ENCODE results near the gene MPC1.

The MPC1 gene

DNA sequence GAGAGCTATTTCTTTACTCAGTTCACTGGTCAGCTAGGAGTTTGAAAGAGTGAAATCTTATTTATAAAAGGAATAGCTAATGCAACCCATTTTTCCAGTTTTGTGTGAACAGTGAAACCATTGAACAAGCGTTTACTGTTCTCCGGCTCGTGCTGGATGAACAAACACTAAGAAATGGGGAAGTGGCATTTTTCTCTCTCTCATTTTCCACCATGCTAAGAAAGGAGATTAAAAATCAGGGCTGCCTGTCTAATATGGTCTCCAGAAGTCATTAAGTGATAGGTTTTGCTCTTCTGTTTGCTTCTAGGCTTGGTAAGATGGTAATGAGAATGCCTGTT is 39.6 kb downstream of the MPC1 start:
- DNase-seq, result no peak

DNA sequence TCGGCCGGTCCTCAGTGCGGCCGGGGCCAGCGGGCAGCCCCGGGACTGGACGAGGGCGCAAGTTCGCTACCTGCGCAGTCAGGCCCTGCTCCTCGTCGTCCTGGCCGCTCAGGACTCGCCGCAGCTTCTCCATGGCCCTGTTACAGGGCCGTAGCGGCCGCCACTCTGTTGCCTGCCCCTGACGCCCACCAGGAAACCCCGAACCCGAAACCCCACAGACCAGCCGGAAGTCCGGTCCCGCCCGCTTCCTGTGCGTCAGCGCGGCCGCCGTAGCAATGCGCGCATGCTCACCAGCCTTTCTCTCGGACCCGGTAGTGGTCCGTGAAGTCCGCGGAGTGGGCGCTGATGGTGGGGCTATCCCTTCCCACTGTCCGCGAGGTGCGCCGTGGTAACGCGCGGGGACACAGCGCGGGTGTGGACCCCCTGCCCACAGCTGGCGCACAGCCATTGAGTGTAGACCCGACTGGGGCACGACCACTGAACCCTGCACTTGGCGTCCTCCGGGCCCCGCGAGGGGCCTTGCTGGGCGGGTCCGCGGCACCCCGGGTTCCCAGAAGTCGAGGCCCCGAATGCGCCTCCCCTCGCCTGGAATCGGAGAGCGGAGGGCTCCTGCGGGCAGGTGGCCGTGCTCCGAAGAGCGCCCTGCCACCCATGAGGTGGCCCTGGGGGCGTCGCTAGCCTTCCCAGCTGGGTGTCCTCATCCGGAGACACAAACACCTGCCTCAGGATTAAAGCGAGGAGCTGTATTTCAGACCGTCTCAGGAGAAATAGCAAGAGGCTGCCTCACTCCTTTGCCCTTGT is 40.2 kb downstream of the MPC1 start, which contains the start of gene SFT2D1:
Gene SFT2D1, minus strand, starts transcription at position 197 of the 801 bp plus-strand sequence. Its CDS starts 64 bp downstream, at position 133.
- DNase-seq, result peak; percentile 19

DNA sequence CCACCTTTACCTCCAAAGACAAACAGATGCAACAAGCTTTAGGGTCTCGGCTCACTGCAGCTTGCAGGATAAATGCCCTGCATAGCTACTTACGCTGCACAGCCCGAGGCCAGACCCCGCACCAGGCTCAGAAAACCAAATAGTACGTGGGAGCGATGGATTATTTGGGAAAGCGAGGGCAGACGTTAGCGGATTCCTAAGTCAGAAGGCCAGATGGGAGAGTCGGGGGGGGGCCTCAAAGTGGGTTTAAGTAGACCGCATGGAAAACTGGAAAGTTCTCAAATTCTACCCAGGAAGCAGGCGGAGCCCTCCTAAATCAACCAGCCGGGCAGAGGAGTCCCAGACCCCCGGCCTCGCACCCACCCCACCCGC is 40.8 kb downstream of the MPC1 start:
- DNase-seq, result no peak

DNA sequence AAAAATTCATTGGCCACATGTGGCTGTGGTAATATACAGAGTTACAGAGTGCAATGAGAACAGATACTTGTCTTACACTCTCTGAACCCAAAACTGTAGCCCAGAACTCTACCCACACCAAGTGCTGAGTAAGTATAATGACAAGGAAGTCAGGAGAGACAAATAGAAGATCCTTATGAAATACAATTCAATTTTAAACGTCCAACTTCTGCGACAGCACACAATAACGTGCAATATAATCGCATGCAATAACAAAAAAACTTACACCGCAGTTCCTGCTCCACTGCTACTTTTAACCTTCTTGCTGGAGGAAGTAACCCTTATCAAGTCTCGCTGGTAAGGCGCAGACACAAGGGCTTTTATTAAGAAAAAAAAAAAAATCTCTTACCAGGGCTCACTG is 41.3 kb downstream of the MPC1 start:
- DNase-seq, result no peak

DNA sequence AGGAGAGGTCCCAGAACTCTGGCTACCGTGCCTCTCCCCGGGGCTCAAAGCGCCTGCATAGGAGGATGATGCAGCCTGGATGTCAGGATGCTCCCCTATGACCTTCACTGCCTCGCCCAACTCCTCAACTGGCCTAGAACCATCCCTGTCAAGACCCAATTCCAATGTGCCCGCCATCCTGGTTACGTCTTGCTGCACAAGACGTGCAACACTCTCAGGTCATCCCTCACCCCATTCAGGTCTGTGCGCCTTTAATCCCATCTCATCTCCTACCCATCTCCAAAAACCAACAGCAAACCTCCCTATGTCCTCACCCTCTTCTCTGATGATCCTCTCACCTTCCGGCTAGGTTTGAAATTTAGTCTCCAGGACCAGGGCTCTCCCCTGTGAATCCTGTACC is 43.9 kb downstream of the MPC1 start:
- no peak for DNase-seq

DNA sequence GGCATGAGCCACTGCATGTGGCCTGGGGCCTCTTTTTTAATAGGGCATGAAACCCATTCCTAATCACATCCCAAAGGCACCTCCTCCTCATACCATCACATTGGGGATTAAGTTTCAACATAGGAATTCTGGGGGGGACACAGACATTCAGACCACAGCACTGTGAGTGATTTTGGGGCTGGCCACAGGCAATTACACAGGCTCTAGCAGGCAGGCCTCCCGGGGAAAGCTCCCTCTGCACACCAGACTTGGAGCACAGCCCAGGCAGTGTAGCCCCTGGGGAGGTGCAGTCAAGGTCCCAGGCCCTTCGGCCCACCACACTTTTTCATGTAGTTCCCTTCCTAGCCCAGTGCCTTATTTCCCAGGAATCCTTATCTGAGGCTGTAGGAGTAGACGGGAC is 45.9 kb downstream of the MPC1 start:
- DNase-seq, result no peak

DNA sequence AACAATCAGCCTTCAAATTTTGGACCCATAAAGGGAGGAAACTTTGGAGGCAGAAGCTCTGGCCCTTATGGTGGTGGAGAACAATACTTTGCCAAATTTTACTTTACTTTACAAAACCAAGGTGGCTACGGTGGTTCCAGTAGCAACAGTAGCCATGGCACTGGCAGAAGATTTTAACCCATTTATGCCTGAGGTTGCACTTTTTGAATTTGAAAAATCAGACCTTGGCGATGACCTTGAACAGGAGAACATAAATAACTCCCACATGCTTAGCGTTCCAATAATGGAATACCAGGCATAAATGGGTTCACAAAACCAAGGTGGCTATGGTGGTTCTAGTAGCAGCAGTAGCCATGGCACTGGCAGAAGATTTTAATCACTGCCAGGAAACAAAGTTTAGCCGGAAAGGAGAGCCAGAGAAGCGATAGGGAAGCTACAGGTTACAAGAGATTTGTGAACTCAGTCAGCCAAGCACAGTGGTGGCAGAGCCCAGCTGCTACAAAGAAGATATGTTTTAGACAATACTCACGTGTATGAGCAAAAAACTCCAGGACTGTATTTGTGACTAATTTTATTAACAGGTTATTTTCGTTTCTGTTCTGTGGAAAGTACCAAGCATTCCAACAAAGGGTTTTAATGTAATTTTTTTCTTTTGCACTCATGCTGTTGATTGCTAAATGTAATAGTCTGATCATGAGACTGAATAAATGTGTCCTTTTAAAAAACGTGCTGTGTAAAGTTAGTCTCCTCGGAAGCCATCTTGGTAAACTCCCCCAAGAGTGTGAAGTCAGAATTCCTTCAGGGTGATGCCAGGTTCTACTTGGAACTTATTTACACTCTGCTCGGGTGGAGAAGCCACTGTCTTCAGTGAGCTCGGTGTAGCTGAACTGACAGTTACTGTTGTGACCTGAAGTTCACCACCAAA is 47.1 kb downstream of the MPC1 start:
- no peak for DNase-seq

DNA sequence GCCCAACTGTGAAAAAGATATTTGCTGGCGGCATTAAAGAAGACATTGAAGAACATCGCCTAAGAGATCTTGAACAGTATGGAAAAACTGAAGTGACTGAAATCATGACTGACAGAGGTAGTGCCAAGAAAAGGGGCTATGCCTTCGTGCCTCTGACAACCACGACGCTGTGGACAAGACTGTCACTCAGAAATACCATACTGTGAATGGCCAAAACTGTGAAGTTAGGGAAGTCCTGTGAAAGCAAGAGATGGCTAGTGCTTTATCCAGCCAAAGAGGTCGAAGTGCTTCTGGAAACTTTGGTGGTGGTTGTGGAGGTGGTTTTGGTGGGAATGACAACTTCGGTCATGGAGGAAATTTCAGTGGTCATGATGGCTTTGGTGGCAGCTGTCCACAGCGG is 47.9 kb downstream of the MPC1 start:
- DNase-seq, result no peak

DNA sequence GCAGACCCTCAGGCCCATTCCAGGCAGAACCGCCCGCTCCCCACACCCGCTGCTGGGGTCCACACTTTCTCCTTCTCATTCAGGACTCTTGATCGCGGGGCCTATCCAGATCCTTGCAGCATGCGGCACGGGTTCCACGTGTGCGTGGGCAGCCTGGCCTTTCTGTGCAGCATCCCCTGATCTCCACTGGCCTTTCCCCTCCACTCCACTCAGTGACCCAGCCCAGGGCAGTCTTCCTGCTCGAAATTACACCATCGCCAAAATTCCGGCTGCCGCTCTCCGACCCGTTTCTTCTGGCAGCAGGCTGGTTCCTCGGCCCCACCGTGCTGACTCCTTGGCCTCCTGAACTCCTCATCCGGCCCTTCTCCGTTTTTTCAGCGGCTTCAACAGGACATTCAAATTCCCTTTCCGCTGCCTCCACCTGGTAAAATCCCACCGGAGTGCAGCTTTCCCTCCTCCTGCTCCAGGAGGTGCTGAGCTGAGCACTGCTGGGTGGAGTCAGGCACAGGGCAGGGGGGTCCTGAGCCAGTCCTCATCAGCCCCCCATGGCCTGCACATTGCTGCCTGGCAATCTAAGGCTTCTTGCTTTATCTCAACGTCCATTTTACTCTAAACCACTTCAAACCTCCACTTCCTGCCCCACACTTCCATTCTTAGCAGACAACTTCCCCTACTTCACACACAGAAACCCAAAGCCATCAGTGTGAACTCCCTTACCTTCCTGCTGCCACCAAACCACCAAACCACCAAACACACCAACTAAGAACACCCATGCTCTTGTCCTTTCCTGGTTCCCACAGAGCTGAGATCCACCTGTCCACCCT is 49.4 kb downstream of the MPC1 start:
- no peak for DNase-seq

DNA sequence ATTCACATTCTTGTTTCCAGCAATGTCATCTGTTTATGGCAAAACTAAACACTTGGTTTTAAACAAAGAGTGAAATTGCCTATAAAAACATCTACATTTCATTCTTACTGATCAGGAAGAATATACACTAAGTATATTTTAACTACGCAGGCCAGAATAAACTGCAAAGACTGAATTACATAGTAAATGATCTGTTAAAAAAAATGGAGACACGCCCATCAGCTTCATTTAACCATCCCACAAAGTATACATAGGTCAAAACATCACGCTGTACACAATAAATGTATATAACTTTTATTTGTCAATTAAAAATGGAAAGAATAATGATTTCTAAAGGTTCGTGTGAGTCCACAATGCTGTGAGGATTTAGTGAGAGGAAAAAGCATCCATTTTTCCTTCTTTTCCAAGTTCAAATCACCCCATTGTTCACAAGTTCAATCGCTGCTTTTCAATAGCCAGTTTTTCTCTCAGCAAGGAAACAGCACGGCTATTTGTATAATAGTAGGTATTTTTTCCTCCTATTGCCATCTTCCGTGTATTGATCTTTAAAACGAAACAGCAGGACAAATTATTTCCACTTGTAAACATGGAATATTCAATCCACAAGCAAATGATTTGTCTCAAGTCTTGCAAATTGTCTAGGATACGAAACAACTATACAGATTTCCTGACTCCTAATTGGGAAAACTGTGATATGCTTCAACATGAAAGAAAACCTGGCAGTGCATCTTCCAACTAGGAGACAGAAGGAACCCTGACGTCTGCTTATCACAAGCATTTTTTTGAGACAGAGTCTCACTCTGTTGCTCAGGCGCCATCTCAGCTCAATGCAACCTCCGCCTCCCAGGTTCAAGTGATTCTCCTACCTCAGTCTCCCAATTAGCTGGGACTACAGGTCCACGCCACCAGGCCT is 51.0 kb downstream of the MPC1 start:
- no peak for DNase-seq

DNA sequence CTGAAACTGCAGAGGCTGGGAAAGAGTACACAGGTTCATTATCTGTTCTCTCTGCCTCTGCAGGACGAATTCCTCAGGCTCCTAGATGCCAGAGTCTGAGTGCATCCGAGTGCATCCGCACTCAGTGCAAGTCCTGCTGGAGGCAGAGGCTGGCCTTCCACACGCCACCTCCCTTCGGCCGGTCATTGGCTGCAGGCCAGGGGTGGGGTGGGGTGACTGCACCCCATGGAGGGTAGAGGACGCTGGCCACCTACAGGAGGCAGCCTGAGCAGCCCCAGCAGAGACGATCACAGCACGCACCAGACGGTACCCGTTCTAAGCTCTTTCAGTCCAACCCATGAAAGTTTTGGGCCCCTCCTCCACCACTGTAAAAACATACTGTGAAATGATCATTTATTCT is 52.1 kb downstream of the MPC1 start:
- no peak for DNase-seq

DNA sequence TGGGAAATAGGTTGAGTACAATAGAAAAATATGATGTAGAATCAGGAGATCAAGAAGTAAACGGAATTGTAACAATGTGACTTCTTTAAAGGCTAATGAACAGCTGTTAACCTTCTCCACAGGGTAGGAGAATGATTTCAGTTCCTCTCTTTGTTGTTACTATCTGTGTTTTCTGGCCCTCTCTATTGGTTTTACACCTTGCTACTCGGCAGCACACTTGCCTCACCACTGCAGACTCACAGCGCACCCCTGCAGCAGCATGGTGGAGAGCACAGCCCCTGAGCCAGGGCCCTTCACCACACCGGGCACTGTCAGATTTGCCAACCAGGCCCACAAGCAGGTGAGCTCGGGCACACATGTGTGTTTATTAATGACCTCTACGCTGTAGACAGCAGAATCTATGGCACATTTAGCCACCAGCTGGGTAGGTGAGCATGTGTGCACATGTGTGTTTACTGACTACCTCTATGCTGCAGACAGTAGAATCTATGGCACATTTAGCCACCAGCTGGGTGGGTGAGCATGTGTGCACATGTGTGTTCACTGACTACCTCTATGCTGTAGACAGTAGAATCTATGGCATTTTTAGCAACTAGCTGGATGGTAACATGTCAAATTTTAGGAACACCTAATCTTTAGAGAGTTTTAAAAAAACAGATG is 57.2 kb downstream of the MPC1 start:
- no peak for DNase-seq

DNA sequence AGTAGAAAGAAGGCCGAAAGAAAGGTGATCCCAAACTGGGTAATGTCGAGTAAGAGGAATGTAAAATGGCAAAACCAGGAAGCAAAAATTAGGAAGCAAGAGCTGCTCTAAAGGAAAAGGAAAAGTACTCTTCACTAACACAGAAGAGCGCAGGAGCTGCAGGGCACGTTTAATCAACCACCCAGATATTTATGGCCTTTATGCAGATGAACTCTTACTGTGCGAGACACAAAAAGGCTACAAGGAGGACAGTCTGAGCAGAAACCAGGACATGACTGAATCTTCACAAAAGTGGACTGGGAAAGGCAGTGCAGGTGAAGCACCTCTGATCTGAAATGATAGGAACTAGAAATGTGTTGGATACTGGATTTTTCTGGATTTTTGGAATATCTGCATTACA is 59.3 kb downstream of the MPC1 start:
- no peak for DNase-seq

DNA sequence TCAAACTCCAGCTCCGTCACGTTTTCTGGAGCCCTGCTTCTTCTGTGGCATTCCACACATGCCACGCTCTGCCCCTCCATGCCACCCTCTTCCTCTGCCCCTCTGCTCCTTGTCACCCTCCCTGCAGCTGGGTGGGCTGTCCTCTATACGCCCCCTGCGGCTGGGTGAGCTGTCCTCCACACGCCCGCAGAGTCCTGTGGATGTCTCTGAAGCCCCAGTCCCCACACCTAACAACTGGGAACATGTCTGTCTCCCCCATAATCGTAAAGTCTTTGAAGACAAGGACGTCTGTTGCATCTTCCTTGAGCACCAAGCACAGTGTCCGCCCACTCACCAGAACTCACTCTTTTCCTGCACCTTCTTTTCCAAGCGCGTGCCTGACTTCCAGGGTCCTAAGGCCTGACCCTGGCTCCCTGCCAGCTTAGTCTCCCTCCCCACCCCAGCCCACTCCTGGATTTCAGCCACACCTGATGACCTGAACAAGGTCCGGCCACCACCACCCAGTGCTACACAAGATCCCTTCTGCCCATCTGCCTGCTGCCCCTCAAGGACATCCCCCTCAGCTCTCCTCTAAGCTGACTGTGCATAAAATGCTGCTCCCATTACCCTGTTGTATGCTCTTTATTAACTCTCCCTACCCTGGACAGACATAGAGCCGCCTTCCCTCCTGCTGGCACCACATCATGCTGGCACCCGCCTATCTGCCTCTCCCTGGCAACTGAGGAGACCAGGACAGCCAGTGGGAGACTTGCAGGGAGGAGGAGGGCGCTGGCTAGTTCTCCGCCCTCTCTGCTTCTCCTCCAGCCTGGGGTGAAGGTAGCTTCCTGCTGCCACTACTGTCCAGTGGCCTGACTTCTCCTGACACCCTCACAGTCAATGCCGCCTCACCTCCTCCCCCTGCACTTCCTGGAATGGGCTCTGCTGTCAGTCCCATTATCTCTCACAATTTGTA is 63.8 kb downstream of the MPC1 start:
- DNase-seq, result no peak

DNA sequence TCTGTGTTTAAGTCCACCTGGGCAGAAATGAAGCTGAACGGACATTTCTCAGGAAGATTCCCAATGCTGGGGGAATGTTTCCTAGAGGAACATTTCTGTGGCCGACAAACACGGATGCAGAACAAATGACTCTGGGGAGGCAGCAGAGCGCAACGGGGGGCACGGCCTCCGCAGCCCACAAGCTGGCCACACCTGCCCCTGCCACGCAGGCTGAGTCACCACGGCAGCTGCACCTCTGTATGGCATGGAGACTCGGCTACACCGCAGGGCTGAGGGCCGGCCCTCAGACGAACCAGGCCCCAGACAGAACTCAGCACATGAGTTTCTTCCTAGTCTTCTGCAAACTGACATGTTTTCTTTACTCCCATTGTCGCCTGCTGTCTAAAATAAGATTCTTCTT is 64.5 kb downstream of the MPC1 start:
- DNase-seq, result no peak

DNA sequence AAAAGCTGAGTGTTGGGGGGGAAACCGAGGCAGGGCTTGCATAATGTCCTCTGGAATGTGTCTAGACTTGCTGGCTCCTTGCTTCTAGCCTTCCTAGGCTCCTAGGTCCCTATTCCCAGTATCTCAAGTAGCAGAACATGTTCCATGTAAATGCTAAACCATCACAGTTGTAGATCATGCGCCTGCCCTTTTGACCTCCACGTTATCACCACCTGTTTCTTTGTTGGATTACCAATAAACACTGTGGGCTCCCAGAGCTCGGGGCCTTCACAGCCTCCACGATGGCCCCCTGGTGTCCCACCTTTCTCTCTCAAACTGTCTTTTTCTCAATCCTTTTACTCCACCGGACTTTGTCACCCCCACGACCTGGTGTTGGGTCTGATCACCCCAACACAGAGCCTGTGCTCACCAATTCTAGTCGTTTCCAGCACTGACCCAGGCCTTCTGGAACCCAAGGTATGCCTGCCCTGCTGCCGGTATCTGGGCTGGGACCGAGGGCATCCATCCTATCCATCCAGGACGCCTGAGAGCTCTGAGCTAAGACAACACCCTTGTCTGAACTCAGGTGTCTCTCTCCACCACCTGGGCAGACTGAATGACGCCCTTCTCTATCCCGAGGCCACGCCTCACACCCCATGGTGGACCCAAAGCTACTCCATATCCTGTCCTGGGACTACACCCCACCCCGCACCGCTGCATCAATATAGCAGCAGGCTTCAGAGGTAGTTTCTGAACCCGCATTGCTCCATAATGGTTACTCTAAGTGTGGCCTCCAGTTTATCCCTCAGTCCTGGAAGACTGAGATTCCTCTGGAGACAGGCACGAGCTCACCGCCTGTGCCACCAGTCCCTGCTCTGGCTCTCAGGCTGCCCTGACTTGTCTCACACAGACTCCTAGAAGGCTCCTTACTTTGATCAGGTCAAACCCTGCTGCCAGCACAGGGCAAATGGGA is 65.2 kb downstream of the MPC1 start:
- DNase-seq, result no peak

DNA sequence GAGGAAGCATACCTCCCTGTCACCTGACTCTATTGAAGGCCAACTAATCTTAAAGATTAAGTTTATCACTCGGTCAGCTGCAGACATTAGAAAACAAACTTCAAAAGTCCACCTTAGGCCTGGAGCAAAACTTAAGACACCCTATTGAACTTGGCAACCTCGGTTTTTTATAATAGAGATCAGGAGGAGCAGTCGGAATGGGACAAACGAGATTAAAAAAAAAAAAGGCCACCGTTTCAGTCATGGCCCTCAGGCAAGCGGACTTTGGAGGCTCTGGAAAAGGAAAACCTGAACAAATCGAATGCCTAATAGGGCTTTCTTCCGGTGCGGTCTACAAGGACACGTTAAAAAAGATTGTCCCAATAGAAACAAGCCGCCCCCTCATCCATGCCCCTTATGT is 67.3 kb downstream of the MPC1 start:
- DNase-seq, result no peak
